Activated CD4-positive, alpha-beta T cell treated with anti-CD3 and anti-CD28 coated beads for 48 hours (primary cell): ENCODE measurements around the gene TSR1.

Experiments used
- DNase-seq: peaks from one replicate; pipeline ENCODE4 v3.0.0-alpha.2; 2020

Gene TSR1

DNA sequence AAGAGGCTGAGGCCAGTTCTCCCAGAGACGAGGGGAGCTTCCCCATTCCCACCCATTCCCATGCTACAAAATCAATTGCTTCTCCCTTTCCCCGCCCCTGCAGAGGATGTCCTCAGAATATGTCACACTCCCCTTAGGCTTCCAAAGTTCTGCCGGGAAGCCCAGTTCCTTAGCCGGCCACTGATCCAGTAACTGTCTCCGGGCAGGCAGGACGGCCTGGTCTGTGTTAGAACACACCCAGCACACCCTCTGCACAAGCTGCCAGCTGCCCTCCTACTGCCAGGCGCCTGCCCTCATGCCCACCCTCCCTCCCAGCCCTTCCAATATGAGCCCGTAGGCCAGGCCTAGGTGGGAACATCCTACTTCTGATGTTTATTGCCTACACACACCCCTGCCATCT lies 32.1 kb upstream of the TSR1 start:
- DNase-seq, result no peak

DNA sequence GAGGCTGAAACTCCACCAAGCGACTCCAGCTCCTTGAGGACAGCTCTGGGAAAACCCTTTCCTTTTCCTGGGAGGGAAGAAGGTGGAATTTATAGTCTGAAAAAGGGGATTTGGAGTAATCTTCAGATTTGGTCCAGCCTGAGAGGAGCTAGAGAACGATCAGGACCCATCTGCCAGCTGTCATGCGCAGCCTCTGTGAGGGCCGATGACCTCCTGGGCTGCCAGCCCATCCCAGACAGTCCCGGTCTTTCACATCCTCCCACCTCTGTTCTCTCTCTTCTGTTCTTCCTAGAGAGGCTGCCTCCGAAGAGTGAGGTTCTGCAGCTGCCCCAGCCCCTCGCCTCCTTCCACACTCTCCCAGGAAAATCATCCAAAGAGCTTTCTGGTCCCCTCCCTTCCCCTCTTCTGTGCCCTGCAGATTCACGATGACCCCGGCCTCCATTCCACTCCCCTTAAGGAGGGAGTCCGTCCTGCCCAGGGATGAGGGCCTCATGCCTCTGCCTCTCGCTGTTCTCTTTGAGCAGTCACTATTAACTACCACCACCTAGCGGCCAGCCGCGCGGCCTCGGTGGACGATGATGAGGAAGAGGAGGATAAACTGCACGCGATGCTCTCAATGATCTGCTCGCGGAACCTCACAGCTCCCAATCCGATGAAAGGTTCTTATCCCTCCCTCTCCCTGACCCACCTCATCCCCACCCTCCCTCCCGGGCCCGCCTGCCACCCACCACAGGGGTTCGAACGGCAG lies 30.7 kb upstream of the TSR1 start:
- no peak for DNase-seq

DNA sequence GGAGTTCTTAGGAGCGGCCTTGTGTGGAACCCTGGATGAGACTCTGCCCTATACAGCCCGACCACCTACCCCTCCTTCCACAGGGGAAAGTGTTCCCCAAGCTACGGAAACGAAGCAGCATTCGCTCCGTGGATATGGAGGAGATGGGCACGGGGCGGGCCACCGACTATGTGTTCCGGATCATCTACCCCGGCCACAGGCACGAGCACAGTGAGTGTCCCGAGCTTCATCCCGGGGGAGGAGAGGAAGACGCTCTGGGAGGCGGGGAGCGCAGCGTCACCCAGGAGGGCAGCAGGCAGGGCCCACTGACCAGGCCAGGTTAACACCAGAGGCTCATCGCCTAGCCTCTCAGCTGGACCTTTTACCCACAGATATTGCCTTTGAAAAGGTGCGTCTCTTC lies 28.9 kb upstream of the TSR1 start:
- no peak for DNase-seq

- no peak for DNase-seq
These were observed 28.5 kb upstream of the TSR1 start for GRCh38 chr17:2364763-2365116.

DNA sequence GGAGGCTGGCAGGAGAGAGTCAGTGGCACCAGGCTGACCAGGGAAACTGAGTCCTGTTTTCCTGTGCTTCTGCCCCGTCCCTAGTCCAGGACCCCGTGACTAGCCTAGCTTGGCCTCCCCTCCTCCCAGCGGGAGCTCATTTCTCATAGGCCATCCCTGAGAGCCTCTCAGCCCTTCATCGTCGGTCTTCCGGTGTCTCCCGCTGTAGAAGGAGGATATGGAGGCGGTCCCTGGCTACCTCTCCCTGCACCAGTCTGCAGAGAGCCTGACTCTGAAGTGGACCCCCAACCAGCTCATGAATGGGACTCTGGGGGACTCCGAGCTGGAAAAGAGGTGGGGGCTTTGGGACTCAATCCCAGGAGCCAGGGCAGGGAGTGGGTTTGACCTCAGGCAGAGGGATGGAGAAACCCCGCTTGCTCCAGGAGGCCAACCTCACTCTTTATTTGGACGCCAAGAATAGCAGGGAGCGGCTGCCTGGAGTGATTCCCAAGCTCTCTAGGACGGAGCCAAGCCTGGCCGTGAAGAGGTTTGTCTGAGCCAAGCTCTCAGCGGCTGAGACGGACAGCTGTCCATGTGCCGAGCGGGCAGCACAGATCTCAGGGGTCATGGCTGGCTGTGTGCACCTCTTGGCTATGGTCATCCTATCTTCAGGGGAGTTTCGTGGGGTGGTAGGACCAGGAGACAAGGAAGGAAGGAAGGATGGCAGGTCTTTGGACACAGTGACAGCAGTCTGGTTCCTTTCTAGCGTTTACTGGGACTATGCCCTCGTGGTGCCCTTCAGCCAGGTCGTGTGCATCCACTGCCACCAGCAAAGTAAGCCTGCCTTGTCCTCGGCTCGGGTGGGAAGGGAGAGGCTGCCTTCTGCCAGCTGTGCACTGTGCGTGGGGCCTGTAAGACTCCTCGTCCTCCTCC lies 27.9 kb upstream of the TSR1 start:
- DNase-seq, result no peak

DNA sequence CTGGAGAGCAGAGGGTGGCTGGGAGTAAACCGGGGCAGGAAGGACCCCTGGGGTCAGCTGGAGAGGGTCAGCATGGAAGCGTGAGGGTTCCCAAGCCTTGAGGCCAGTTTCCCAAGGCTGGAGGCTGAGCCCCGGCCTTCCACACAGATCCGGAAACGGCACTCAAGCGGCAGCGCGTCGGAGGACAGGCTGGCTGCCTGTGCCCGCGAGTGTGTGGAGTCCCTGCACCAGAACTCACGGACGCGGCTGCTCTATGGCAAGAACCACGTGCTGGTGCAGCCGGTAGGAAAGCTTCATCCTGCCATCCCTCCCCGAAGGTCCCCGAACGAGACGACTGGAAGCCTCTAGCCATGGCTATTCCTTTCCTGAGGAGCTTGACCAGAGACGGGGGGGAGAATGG lies 27.1 kb upstream of the TSR1 start:
- DNase-seq, result no peak

DNA sequence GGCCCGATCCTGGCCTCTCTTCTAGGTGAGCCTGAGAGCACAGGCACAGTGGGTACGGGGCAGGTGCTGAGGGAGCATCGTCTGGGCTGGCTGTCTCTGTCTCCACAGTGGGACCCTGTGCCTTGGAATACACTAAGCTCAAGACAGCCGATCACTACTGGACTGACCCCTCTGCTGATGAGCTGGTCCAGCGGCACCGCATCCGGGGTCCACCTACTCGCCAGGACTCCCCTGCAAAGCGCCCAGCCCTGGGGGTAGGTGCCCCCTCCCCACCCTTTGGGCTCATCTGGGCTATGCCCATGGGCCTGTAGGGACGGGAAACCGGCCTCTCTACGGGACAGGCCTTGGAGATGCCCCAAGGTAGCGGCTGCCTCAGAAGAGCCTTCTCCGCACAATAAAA lies 26.6 kb upstream of the TSR1 start:
- DNase-seq, result no peak

GRCh38 chr17:2362416-2362815 lies 26.2 kb upstream of the TSR1 start:
- DNase-seq, result no peak

- DNase-seq, result no peak
These were observed 25.8 kb upstream of the TSR1 start for GRCh38 chr17:2362016-2362415.

GRCh38 chr17:2361010-2361760 lies 24.9 kb upstream of the TSR1 start:
- DNase-seq, result no peak

DNA sequence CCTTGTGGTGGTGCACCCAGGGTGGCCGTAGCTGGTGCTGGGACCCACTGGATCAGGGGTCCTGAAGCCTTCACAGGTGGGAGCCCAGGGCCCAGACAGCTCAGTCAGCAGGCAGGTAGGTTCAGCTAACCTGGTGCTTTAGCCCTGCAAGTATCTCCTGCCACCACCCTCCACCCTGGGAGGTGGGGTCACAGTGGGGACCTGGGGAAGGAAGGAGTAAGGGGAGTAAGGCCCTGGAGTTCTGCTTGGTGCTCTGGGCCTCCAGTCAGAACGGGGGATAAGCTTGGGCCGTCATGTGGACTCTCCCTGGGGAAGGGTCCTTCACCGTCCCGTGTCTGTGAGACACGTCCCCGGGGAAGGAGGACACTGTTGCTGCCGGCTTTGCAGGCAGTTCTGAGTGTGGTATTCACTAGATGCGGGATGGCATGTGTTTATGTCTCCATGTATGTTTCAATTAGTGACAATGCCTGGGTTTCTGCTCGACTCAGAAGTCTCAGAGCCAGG lies 21.7 kb upstream of the TSR1 start:
- no peak for DNase-seq

GRCh38 chr17:2357237-2357636 lies 21.0 kb upstream of the TSR1 start:
- DNase-seq, result no peak

- DNase-seq, result no peak
These were observed 18.1 kb upstream of the TSR1 start for GRCh38 chr17:2354311-2354710.

DNA sequence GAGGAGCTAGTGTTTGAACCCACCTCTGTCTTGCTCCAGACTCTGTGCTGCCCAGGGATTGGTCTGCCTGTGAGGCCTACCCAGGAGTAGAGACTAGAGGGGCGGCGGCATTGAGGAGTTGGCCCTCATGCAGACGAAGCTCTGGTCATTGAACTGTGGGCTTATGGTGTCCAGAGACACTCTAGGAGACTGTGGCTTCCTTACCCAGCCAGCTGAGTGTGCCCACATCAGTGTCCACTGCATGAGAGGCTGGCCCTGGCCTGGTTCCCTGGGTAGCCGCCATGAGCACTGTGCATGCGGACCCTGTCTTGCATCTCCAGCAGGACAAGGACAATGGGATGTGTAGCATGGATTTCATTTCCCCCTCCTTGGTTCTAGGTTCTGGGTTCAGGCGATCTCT lies 15.0 kb upstream of the TSR1 start:
- DNase-seq, result no peak

- DNase-seq, result no peak
These were observed 11.8 kb upstream of the TSR1 start for GRCh38 chr17:2347805-2348685.

DNA sequence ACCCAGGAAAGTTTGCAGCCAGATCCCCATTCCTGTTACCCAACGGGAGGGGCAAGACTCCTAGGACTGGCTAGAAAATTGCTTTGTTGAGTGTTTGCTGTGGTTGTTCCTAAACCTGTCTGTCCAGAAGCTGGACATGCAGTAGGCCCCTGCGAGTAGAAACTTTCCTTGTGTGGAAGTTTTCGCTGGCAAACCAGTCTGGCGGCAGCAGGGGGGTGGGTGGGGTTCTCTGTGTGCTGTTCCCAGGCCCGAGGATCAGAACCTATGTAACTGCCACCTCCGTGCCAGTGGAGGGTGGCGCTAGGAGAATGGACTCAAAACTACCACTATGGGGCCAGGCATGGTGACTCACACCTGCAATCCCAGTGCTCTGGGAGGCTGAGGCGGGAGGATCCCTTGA lies 10.2 kb upstream of the TSR1 start:
- DNase-seq, result no peak

GRCh38 chr17:2344528-2344927 lies 8.3 kb upstream of the TSR1 start:
- DNase-seq, result no peak

DNA sequence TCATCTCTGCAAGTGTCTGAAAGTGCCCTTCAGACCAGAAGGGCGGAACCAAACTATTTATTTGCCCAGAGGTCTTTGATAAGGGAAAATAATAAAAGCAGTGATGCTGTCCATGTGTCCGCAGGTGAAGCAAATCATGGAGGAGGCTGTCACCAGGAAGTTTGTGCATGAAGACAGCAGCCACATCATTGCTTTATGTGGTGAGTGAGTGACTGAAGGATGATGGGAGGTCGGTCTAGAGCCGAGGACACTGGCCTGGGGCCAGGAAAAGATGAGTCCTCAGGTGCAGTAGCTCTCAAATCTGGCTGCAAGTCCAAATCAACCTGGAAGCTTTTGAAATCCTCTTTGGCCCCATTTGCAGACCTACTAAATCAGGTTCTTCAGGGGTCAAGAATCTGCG lies 7.2 kb upstream of the TSR1 start:
- DNase-seq, result peak; percentile 63

GRCh38 chr17:2338315-2338657 lies 2.0 kb upstream of the TSR1 start:
- DNase-seq, result no peak

DNA sequence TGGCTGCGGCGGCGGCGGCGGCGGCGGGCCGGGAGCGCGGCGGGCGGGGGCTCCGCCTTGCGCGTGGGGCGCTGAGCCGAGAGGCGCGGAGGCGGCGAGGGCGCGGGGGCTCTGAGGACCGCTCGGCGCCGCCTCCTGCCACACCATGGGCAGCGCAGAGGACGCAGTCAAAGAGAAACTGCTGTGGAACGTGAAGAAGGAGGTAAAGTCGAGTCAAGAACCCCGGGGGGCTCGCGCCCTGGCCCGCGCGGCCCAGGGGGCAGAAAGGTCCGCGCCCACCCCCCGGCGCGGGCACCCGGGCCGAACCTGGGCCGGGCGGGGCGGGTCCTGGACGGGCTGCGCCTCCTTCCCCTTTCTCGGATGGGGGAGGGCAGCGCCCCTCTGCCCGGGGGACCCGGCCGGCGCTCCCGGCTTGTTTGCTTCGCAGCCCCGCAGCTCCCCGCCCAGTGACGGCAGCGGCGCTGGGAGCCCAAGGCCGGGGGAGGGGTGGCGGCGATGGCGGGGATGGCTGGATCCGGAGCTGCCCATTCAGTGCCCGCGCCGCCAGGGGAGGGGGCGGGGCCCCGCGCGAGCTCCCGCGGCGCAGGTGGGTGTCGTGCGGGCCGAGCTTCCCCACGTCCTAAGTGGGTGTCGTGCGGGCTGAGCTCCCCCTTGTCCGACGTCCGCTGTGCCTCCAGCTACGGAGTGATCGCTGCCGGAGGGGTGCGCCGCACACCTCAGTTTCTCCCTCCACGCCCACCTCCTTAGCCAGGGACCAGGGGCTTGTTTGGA lies 1.5 kb upstream of the TSR1 start:
- peak; percentile 66 for DNase-seq

DNA sequence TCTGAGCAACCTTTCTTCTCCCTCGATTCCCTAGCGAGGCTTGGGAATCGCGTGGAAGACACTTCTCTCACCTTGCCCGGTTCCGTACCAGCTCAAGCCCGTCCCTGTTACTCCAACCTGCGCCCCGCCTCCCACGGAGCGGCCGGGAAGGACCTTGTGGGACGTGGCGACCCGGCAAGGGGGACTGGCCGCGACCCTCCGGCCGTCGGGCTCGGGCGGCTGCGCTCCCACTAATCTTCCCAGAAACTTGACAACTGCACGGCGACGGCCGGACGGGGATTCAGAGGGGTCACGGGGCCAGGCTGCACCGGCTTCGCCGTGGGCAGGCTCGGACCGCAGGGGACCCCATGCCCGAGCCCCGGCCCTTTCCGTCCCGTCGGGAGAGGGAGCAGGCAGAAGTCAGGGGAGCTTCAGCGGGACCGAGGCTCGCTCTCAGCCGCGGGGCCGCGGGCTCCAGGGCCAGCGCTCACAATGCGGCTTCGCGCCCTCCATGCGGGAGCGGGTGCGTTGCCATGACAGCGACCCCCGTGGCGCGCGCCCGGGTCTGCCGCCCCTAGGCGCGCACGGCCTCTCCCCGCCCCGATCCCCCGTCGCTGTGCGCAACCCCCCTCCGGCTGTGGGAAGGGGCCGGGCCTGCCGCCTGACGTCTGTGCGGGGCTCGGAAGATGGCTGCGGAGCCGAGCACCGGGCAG lies 741 bp upstream of the TSR1 start, which contains the start of gene SGSM2:
TSS of gene SGSM2 (plus strand) at position 650 of the 692 bp plus-strand sequence. CDS start 188 bp downstream, outside the sequence.
- DNase-seq, result peak; percentile 70
